ENCODE measurements around the gene U2AF2. TPM values are rescaled to one million over a fixed set of nuclear protein-coding genes. Genes with fewer than 3 reads are reported as not detected.
A peak's percentile ranks its signal among the peaks of the same experiment; 100 is the strongest.

U2AF2 gene
- total and polyA plus RNA-seq, 9 of the 15 experiments (the other 6 are each of a cell fraction or from before 2014, with no cell fraction given): 3.0 to 331 (median 157) TPM

GRCh38 chr19:55654868-55655647 is at the start of gene U2AF2 (continued):
- TF ChIP-seq, protein P1, sequence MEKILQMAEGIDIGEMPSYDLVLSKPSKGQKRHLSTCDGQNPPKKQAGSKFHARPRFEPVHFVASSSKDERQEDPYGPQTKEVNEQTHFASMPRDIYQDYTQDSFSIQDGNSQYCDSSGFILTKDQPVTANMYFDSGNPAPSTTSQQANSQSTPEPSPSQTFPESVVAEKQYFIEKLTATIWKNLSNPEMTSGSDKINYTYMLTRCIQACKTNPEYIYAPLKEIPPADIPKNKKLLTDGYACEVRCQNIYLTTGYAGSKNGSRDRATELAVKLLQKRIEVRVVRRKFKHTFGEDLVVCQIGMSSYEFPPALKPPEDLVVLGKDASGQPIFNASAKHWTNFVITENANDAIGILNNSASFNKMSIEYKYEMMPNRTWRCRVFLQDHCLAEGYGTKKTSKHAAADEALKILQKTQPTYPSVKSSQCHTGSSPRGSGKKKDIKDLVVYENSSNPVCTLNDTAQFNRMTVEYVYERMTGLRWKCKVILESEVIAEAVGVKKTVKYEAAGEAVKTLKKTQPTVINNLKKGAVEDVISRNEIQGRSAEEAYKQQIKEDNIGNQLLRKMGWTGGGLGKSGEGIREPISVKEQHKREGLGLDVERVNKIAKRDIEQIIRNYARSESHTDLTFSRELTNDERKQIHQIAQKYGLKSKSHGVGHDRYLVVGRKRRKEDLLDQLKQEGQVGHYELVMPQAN (IDR thresholded peaks at IDR 0.05; ENCODE audit: borderline replicate concordance): no peak
- peak; percentile 80 for TF ChIP-seq SUPT5H (IDR thresholded peaks at IDR 0.05)
- TF ChIP-seq ZNF146 (CRISPR knock-in tag; IDR thresholded peaks at IDR 0.05; ENCODE audit: unreplicated experiment): no peak
- TF ChIP-seq HDAC8 (tag; IDR thresholded peaks at IDR 0.05): peak; percentile 67; the same call in 1 of the 2 replicates
- TF ChIP-seq E2F3 (CRISPR knock-in tag; IDR thresholded peaks at IDR 0.05): peak; percentile 86
- peak; percentile 79 for TF ChIP-seq USF2 (CRISPR knock-in tag; IDR thresholded peaks at IDR 0.05)
- TF ChIP-seq ELF2 (CRISPR knock-in tag; IDR thresholded peaks at IDR 0.05): peak; percentile 68; the same call in 1 of the 2 replicates
- TF ChIP-seq HMBOX1 (IDR thresholded peaks at IDR 0.05): no peak
- no peak for TF ChIP-seq DACH1 (IDR thresholded peaks at IDR 0.05; ENCODE audit: partially characterized antibody)
- peak; percentile 43; the same call in 1 of the 2 replicates for TF ChIP-seq ZBTB1 (CRISPR knock-in tag; IDR thresholded peaks at IDR 0.05; ENCODE audit: borderline replicate concordance, low read depth)
- no peak for TF ChIP-seq ZNF184 (CRISPR knock-in tag; IDR thresholded peaks at IDR 0.05)
- no peak; the same call in 1 of the 2 replicates for TF ChIP-seq TGIF2 (CRISPR knock-in tag; IDR thresholded peaks at IDR 0.05)
- TF ChIP-seq KLF16 (IDR thresholded peaks at IDR 0.05): no peak
- no peak for TF ChIP-seq MYNN (IDR thresholded peaks at IDR 0.05)
- no peak for TF ChIP-seq MYNN (CRISPR knock-in tag; IDR thresholded peaks at IDR 0.05)
- TF ChIP-seq KLF13 (tag; IDR thresholded peaks at IDR 0.05; ENCODE audit: borderline replicate concordance, low read depth): peak; percentile 90
- TF ChIP-seq TEAD1 (CRISPR knock-in tag; IDR thresholded peaks at IDR 0.05): peak in 1 of 2 experiments; percentile 70; a peak in 2 of 4 replicates
- TF ChIP-seq SFPQ (IDR thresholded peaks at IDR 0.05; ENCODE audit: low read depth, low read length): no peak
- TF ChIP-seq KDM5B (IDR thresholded peaks at IDR 0.05; ENCODE audit: insufficient replicate concordance, low read depth, low read length): peak; percentile 81

Data from K562 (cell line).